Measurements from ENCODE around the gene BRSK1.
A peak's percentile ranks its signal among the peaks of the same experiment; 100 is the strongest.

BRSK1 gene

DNA sequence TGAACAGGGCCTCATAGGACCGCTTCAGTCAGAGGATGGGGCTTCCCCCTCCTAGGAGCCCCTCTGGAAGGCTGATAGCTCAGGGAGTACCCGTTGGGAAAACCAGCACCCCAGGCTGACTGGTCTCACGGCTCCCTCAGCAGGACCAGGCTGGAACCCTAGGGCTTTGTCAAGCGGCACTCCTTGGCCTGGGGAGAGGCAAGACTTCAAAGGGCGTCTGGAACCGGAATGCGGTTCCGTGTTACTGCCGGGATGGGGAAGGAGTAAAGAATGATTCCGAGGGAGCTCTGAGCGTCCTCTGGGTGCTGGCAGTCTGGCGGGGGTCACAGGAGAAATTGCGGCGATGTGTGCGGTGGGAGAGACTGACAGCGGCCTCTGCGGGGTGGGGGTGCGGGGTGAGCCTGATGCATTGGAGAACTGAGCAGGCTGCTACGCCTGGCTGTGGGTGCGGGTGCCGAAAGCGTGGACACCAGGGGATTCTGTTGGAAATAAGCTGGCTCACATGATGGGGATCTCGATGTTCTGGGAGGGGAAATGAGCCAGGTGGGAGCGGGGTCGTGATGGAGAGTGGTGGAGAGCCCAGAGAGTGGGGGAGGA lies 68.8 kb downstream of the BRSK1 start:
- DNase-seq (ENCODE audit: low read depth in 2 of 3, low spot score in 1 of 3) = no peak

DNA sequence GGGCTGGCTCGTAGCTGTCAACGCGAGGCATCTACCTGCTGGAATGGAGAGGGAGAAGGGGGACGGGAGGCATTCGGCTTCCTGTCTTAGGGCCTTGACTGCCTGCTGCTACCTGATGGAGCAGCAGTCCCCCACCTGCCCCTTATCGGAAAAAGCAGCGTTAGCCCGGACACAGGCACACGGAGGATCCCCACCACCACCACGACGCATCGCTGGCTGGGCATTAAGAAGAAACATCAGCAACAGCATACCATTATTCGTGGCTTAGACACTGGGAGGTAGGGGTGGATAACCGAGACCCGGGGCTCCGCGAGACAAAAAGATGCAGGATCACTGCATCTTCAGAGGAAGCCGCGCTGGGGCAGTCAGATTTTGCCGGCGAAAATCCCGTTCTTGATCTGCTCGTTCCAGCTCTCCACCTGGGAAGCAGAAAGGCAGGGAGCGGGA lies 69.6 kb downstream of the BRSK1 start:
- no peak for DNase-seq (ENCODE audit: low read depth in 2 of 3, low spot score in 1 of 3)

DNA sequence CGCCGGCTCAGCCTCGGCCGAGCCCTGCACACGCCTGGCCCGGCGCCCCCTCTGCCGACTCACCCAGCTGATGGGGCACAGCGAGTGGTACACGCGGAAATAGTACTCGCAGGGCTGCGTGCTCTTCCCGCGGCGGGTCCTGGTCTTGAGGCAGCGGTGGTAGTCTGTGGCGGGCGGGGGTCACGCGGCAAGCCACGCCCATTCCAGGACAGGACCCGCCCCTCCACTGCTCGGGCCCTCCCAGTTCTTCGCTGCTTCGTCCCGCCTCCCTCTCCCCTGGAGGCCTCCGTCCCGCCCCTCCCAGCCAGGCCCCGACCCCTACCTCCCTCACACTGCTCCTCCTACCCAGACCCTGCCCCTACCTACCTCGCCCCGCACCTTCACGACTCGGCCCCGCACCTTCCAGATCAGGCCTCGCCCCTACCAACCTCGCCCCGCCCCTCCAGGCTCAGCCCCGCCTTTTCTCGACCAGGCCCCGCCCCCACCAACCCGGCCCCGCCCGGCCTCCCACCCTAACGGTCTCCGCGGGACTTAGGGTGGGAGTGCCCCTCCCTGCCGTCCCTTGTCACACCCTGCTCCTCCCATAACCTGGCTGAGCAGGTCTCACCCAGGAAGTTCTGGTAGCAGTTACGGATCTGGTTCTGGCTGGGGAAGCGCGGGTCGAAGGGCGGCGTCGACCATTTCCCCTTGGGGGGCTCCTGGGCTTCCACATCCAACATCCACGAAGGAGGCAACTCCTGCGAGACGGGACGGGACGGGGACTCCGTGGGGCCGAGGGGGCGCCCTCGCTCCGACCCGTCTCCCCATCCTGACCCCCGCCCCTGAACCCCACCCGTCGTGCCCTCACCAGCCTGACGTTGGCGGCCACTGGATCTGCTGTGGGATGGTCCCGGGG lies 70.3 kb downstream of the BRSK1 start:
- DNase-seq (ENCODE audit: low read depth in 2 of 3, low spot score in 1 of 3) = peak in 1 of 3 donors; percentile 58

DNA sequence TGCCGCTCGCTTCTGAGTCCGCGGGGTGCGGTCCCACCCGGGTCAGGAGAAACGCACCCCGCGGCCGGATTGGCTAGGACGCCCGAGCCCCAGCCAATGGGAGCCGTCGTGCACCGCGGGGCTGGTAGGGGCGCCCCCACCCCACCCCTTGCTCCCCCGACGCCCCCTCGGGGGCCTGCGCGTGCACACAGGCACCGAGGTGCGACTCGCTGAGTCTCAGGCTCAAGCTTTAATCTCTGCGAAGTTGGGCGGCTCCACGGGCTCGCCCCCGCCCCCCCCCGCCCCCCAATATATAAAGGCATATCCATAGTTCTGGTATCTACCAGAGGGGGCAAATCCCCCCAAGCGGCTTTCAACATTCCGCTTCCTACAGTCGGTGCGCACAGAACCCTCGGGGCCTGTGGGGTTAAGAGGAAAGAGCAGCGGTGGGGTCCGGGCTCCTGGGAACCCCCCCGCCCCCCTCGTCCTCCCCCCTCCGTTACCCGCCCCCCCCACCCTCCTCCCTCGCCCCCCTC lies 71.0 kb downstream of the BRSK1 start, which contains the start of gene COX6B2:
Gene COX6B2, minus strand, starts transcription at position 22 of the 515 bp plus-strand sequence. CDS start 198 bp downstream, outside the sequence.
- no peak for DNase-seq (ENCODE audit: low read depth in 2 of 3, low spot score in 1 of 3)

DNA sequence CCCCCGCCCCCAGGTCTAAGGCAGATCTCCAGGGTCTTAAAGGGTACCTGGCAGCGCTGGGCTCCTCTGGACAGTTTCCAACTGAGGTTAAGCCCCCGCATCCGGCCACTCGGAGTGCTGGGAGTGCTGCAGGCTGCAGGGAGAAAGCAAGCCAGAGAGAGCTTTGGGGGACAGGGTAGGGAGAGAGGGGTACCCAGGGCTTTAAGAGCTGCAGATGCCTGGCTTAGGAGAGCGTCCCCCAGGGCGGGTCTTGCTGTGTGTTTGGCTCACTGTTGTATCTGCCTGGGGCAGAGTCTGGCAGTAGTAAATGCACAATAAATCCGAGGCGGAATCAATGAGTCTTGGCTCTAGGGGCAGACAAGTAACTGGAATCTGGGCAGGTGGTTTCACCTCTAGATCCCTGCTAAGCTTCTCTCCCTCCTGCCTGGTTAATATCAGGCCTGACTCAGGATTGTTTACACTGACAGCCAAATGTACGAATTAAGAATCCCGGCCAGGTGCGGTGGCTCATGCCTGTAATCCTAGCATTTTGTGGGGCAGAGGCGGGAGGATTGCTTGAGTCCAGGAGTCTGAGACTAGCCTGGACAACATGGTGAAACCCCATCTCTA lies 71.5 kb downstream of the BRSK1 start:
- no peak for DNase-seq (ENCODE audit: low read depth in 2 of 3, low spot score in 1 of 3)

- DNase-seq (ENCODE audit: low read depth in 2 of 3, low spot score in 1 of 3) = no peak
Measured at GRCh38 chr19:55358493-55358892, 74.7 kb downstream of the BRSK1 start.

DNA sequence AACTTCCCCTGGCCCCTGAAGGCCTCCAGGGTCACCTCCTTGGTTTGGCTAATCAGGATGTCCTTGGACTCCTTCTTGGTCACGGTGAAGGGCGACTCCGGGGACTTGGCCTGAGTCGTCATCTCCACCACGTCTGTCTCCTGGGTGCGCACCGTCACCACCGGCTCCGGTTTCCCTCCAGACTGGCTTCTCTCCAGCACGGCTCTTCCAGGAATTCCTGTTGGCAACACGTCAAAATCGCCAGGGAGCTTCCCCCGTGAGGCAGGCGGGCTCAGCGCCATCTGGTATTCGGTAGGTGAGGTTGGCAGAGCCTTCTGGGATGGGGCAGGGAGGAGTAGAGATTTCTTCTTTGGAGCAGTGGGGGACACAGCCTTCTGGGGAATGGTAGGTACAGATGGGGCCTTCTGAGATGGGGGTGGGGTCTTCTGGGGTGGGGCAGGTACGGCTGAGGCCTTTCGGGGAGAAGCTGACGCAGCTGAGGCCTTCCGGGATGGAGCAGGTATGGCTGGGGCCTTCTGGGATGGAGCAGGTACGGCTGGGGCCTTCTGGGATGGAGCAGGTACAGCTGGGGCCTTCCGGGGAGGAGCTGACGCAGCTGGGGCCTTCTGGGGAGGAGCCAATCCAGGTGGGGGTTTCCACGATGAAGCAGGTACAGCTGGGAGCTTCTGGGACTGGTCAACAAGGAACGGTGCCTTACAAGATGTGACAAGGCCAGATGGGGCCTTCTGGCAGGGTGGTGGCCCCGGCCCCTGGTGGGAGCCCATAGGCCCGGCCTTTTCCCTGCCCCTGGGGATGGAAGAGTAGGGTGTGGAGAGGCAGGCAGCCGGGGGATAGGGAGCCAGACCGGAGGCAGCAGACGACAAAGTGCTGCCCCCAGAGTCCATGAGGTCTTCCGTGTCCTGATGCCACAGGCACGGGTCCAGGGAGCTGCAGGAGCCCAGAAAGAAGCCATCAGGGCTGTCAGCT lies 75.4 kb downstream of the BRSK1 start:
- no peak for DNase-seq (ENCODE audit: low read depth in 2 of 3, low spot score in 1 of 3)

- DNase-seq (ENCODE audit: low read depth in 2 of 3, low spot score in 1 of 3) = no peak
Measured at GRCh38 chr19:55360902-55361301, 77.1 kb downstream of the BRSK1 start.
